ENCODE data around the gene SUMO3. TPM values are rescaled to one million over a fixed set of nuclear protein-coding genes. Genes with fewer than 3 reads are reported as not detected.

The SUMO3 gene
- total RNA-seq, 1 donor from 2014 or later = 84.5 TPM

GRCh38 chr21:44854664-44855446, 37.0 kb upstream of the SUMO3 start:
- H3K4me1 Mint-ChIP-seq = no peaks in the 10 kb centered on the region

GRCh38 chr21:44854391-44854663, 36.5 kb upstream of the SUMO3 start:
- no peak overlapping the region for H3K4me3 Mint-ChIP-seq
- no peak for TF ChIP-seq CTCF (IDR thresholded peaks at IDR 0.05; ENCODE audit: unreplicated experiment)

More at GRCh38 chr21:44854664-44855446, 37.0 kb upstream of the SUMO3 start:
- DNase-seq (ENCODE audit: low spot score in 2 of 2, unreplicated experiment in 2 of 2) = no peak
- H3K27me3 Mint-ChIP-seq (ENCODE audit: low read depth) = no peaks in the 10 kb centered on the region
- H3K4me3 Mint-ChIP-seq = no peak overlapping the region
- H3K27ac Mint-ChIP-seq = peak overlapping the region; percentile 39
- H3K9me3 Mint-ChIP-seq = no peaks in the 10 kb centered on the region
- TF ChIP-seq CTCF (IDR thresholded peaks at IDR 0.05; ENCODE audit: unreplicated experiment) = no peak
- peaks cover 28% of the 10 kb centered on the region for H3K36me3 Mint-ChIP-seq

GRCh38 chr21:44853601-44854390, 35.9 kb upstream of the SUMO3 start:
- H3K4me1 Mint-ChIP-seq = no peaks in the 10 kb centered on the region
- H3K9me3 Mint-ChIP-seq = no peaks in the 10 kb centered on the region
- no peak for TF ChIP-seq CTCF (IDR thresholded peaks at IDR 0.05; ENCODE audit: unreplicated experiment)
- peaks cover 31% of the 10 kb centered on the region for H3K36me3 Mint-ChIP-seq
- no peak for DNase-seq (ENCODE audit: low spot score in 2 of 2, unreplicated experiment in 2 of 2)
- H3K4me3 Mint-ChIP-seq = no peak overlapping the region
- no peaks in the 10 kb centered on the region for H3K27me3 Mint-ChIP-seq (ENCODE audit: low read depth)
- no peak overlapping the region for H3K27ac Mint-ChIP-seq

More at GRCh38 chr21:44854391-44854663, 36.5 kb upstream of the SUMO3 start:
- DNase-seq (ENCODE audit: low spot score in 2 of 2, unreplicated experiment in 2 of 2) = no peak
- no peaks in the 10 kb centered on the region for H3K27me3 Mint-ChIP-seq (ENCODE audit: low read depth)
- no peaks in the 10 kb centered on the region for H3K4me1 Mint-ChIP-seq
- no peak overlapping the region for H3K27ac Mint-ChIP-seq
- H3K9me3 Mint-ChIP-seq = no peaks in the 10 kb centered on the region
- peaks cover 30% of the 10 kb centered on the region for H3K36me3 Mint-ChIP-seq

GRCh38 chr21:44850905-44851657, 33.2 kb upstream of the SUMO3 start:
- Mint-ChIP-seq H3K27me3 (ENCODE audit: low read depth) (no peaks in the 10 kb centered on the region), H3K27ac (no peak overlapping the region), H3K9me3 (no peaks in the 10 kb centered on the region), H3K4me3 (no peak overlapping the region), H3K4me1 (peaks cover 5% of the 10 kb centered on the region), H3K36me3 (peaks cover 23% of the 10 kb centered on the region)
- DNase-seq (ENCODE audit: low spot score in 2 of 2, unreplicated experiment in 2 of 2) = no peak
- TF ChIP-seq CTCF (IDR thresholded peaks at IDR 0.05; ENCODE audit: unreplicated experiment) = no peak

- no peak for TF ChIP-seq CTCF (IDR thresholded peaks at IDR 0.05; ENCODE audit: unreplicated experiment)
- no peak overlapping the region for H3K27ac Mint-ChIP-seq
- no peaks in the 10 kb centered on the region for H3K27me3 Mint-ChIP-seq (ENCODE audit: low read depth)
- no peaks in the 10 kb centered on the region for H3K9me3 Mint-ChIP-seq
- peaks cover 20% of the 10 kb centered on the region for H3K36me3 Mint-ChIP-seq
- no peak for DNase-seq (ENCODE audit: low spot score in 2 of 2, unreplicated experiment in 2 of 2)
- no peak overlapping the region for H3K4me3 Mint-ChIP-seq
- H3K4me1 Mint-ChIP-seq = peaks cover 10% of the 10 kb centered on the region
Observed at GRCh38 chr21:44850208-44850800, 32.4 kb upstream of the SUMO3 start.

All from mesothelial cell of epicardium (in vitro differentiated cells).